ENCODE results near the gene PRDM15. TPM values are rescaled to one million over a fixed set of nuclear protein-coding genes. Genes with fewer than 3 reads are reported as not detected.
A peak's percentile ranks its signal among the peaks of the same experiment; 100 is the strongest.

The PRDM15 gene
- total RNA-seq (2021; ENCODE audit: unreplicated experiment), result 11.2 TPM
- polyA plus RNA-seq (2012; ENCODE audit: insufficient read length), result 13.2 TPM
- percentile 65 among the genes with signal in this experiment for Bru-seq, nascent RNA
- BruChase-seq, experiment 1, labeled RNA remaining after a 2-hour chase, result percentile 68 among the genes with signal in this experiment
- BruChase-seq, experiment 2, labeled RNA remaining after a 6-hour chase, result percentile 70 among the genes with signal in this experiment
- long read RNA-seq, transcript PRDM15-209 (2 exons, 502 nt), result major isoform, 6 of 17 reads
- long read RNA-seq, partial matches to known transcripts, result 2 of 17 reads
- long read RNA-seq, other reads (novel, unspliced or antisense), result 9 of 17 reads

GRCh38 chr21:41879190-41879998 is at the start of gene PRDM15:
PRDM15 (minus strand) TSS chr21:41879344; CDS start chr21:41860363, 18,981 bp downstream.
- Histone ChIP-seq H3K9me3 (ENCODE audit: control insufficient read depth, insufficient read depth, low read depth, low read length) (no peaks in the 10 kb centered on the region), H3K27me3 (ENCODE audit: control insufficient read depth, insufficient read depth, low read length) (no peaks in the 10 kb centered on the region), H3K36me3 (ENCODE audit: control insufficient read depth, insufficient read depth, low read length) (no peaks in the 10 kb centered on the region; the same call in 1 of the 2 replicates), H3K27ac (ENCODE audit: low read length) (peak within 1 kb of the TSS; percentile 86), H3K4me1 (ENCODE audit: control insufficient read depth, insufficient read depth, low read length) (peaks cover 10% of the 10 kb centered on the region), H3K4me3 (ENCODE audit: low read depth in 2 of 2, low read length in 2 of 2) (peak within 1 kb of the TSS; percentile 74 to 76)
- TF ChIP-seq POLR2AphosphoS5 (IDR thresholded peaks at IDR 0.05; ENCODE audit: low read depth, low read length) (no peak), TCF7L2 (IDR thresholded peaks at IDR 0.05; ENCODE audit: low read depth, low read length) (no peak)
- DNase-seq (ENCODE audit: low read depth, low spot score) (no peak), ATAC-seq (peak; percentile 91)
- BruUV-seq (replicated peaks), result no TSS peak
- in situ Hi-C loops (cut with HindIII; ENCODE audit: low pct_unique_long_range_greater_than_20kb, low sequenced_read_pairs), result no loop called here
- intact Hi-C loops (cut with micrococcal nuclease; ENCODE audit: unreplicated experiment), result no loop called here
- ChIA-PET POLR2A (no interaction called here), CTCF (interaction anchor here (0.6 to 0.7 kb wide), 2 partner anchors 78 to 134 kb away, joined by 3 read pairs; no protein-coding TSS in a partner anchor)

GRCh38 chr21:41928621-41929220 is 49.6 kb upstream of the PRDM15 start:
- no peak for TF ChIP-seq CTCF (IDR thresholded peaks at IDR 0.05)
- TF ChIP-seq SIN3A (IDR thresholded peaks at IDR 0.05; ENCODE audit: borderline replicate concordance, insufficient read depth, low read depth, low read length), result no peak
- TF ChIP-seq POLR2AphosphoS5 (IDR thresholded peaks at IDR 0.05; ENCODE audit: low read depth, low read length), result no peak

GRCh38 chr21:41927727-41928409 is 48.7 kb upstream of the PRDM15 start:
- H3K4me1 ChIP-seq (ENCODE audit: control insufficient read depth, insufficient read depth, low read length), result peaks cover 39% of the 10 kb centered on the region
- ATAC-seq (no peak), DNase-seq (ENCODE audit: low read depth, low spot score) (no peak)
- no peak overlapping the region for H3K4me3 ChIP-seq (ENCODE audit: low read depth in 2 of 2, low read length in 2 of 2)
- no TSS peak for BruUV-seq (replicated peaks)
- in situ Hi-C loops (cut with HindIII; ENCODE audit: low pct_unique_long_range_greater_than_20kb, low sequenced_read_pairs), result no loop called here
- POLR2A ChIA-PET, result no interaction called here
- H3K9me3 ChIP-seq (ENCODE audit: control insufficient read depth, insufficient read depth, low read depth, low read length), result no peaks in the 10 kb centered on the region
- intact Hi-C loops (cut with micrococcal nuclease; ENCODE audit: unreplicated experiment), result no loop called here
- no peaks in the 10 kb centered on the region for H3K36me3 ChIP-seq (ENCODE audit: control insufficient read depth, insufficient read depth, low read length)
- TF ChIP-seq POLR2AphosphoS5 (IDR thresholded peaks at IDR 0.05; ENCODE audit: low read depth, low read length) (no peak), TCF7L2 (IDR thresholded peaks at IDR 0.05; ENCODE audit: low read depth, low read length) (no peak), CTCF (IDR thresholded peaks at IDR 0.05) (no peak), REST (IDR thresholded peaks at IDR 0.05; ENCODE audit: insufficient read depth in 1 of 2, low read depth in 2 of 2, low read length in 1 of 2) (no peak), SIN3A (IDR thresholded peaks at IDR 0.05; ENCODE audit: borderline replicate concordance, insufficient read depth, low read depth, low read length) (no peak)
- CTCF ChIA-PET, result no interaction called here
- no peaks in the 10 kb centered on the region for H3K27me3 ChIP-seq (ENCODE audit: control insufficient read depth, insufficient read depth, low read length)
- no peak overlapping the region for H3K27ac ChIP-seq (ENCODE audit: low read length)

More at GRCh38 chr21:41928621-41929220, 49.6 kb upstream of the PRDM15 start:
- H3K36me3 ChIP-seq (ENCODE audit: control insufficient read depth, insufficient read depth, low read length), result no peaks in the 10 kb centered on the region
- intact Hi-C loops (cut with micrococcal nuclease; ENCODE audit: unreplicated experiment), result no loop called here
- no peak for ATAC-seq
- H3K27ac ChIP-seq (ENCODE audit: low read length), result peak overlapping the region; percentile 48; the same call in 1 of the 2 replicates
- no peaks in the 10 kb centered on the region for H3K27me3 ChIP-seq (ENCODE audit: control insufficient read depth, insufficient read depth, low read length)
- no peak for DNase-seq (ENCODE audit: low read depth, low spot score)
- BruUV-seq (replicated peaks), result no TSS peak
- in situ Hi-C loops (cut with HindIII; ENCODE audit: low pct_unique_long_range_greater_than_20kb, low sequenced_read_pairs), result no loop called here
- H3K9me3 ChIP-seq (ENCODE audit: control insufficient read depth, insufficient read depth, low read depth, low read length), result no peaks in the 10 kb centered on the region
- no peak overlapping the region for H3K4me3 ChIP-seq (ENCODE audit: low read depth in 2 of 2, low read length in 2 of 2)
- POLR2A ChIA-PET, result no interaction called here
- peaks cover 45% of the 10 kb centered on the region for H3K4me1 ChIP-seq (ENCODE audit: control insufficient read depth, insufficient read depth, low read length)
- CTCF ChIA-PET, result interaction anchor here (0.7 kb wide), 1 partner anchor 169 kb away, joined by 3 read pairs; no protein-coding TSS in a partner anchor
